ENCODE measurements around the gene CCL22.
"Not testable (repeated sequence)": the region's sequence is repeated elsewhere in the genome, so short reads cannot be mapped to it uniquely, and the experiment has no call there.

The CCL22 gene

DNA sequence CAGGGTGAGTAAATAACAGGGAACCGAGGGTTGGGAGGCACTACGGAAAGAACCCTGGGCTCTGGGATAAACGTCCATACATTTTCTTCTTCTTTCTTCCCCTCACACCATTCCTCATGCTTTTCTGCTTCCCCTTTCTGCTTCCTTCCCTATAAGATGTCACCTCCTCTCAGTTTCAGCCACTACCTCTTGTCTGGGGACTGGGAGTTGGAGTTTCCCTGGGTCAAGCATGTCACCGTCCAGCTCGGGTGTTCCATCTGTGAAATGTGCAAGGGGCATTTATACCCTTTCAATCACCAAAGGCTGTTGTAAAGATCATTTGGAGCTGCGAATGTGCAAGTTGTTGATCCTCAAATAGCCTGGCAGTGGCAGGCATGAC, 17.5 kb upstream of the CCL22 start:
- ATAC-seq (replicated peaks) (peak; percentile 41 to 44), DNase-seq (peak; percentile 68)
- no peaks in the 10 kb centered on the region for H3K27me3 Mint-ChIP-seq
- H3K4me3 Mint-ChIP-seq, result peak overlapping the region; percentile 52 to 68
- peaks cover 38 to 70% of the 10 kb centered on the region in 2 donors for H3K4me1 Mint-ChIP-seq
- peak overlapping the region; percentile 87 for H3K27ac Mint-ChIP-seq
- H3K9me3 Mint-ChIP-seq, result no peaks in the 10 kb centered on the region
- peaks cover 1 to 12% of the 10 kb centered on the region in 2 donors for H3K36me3 Mint-ChIP-seq

DNA sequence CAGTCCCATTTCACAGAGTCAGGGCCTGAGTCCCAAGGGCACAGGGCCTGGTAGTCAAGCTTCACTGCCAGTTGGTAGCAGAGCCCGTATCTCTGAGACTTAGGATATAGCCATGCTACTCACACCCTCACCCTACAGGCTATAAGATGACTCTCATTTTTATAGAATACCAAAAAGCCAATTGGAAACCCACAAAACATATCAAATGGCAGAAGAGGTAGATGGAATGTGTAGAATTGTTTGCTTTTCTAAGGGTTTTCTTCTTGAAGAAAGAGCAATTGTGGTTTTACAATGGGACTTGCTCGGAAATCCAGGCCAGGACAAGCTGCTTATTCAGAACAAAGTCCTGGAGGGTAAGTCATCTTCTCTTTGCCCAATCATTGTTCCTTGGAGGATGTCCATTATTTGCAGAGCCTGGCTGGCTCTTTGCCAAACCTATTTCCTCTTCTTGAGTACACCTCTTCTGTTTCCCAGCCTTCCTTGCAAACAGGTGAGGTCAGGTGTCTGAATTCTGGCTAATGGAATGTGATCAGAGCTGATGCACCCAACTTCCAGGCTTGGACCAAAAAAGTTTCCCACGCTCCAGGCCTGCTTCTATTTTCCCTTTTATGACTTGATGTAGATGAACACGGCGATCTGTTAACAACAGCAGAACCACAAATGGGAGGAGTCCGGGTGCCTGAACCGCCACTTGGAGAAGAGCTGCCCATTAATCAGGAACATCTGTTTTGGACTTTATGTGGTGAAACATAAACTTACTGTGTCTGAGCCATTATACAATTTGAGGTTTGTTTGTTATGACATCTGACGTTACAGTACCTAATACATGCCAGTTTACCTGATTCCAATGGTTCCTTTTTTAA, 16.9 kb upstream of the CCL22 start:
- peak overlapping the region; percentile 52 to 68 for H3K4me3 Mint-ChIP-seq
- H3K36me3 Mint-ChIP-seq, result peaks cover 1 to 12% of the 10 kb centered on the region in 2 donors
- no peaks in the 10 kb centered on the region for H3K27me3 Mint-ChIP-seq
- DNase-seq, result no peak
- ATAC-seq (replicated peaks), result peak; percentile 17 to 26
- H3K9me3 Mint-ChIP-seq, result no peaks in the 10 kb centered on the region
- peak overlapping the region; percentile 87 for H3K27ac Mint-ChIP-seq
- peaks cover 38 to 70% of the 10 kb centered on the region in 2 donors for H3K4me1 Mint-ChIP-seq

DNA sequence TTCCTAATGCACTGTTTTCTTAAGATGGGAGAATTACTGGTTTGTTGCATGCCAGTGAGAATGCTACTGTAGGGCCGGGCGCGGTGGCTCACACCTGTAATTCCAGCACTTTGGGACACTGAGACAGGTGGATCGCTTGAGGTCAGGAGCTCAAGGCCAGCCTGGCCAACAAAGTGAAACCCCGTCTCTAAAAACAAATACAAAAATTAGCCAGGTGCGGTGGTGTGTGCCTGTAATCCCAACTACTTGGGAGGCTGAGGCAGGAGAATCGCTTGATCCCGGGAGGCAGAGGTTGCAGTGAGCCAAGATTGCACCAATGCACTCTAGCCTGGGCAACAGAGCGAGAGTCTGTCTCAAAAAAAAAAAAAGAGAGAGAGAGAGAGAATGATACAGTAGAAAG, 16.0 kb upstream of the CCL22 start:
- Mint-ChIP-seq H3K4me1 (peaks cover 44 to 79% of the 10 kb centered on the region in 2 donors), H3K27ac (peak overlapping the region; percentile 92)

DNA sequence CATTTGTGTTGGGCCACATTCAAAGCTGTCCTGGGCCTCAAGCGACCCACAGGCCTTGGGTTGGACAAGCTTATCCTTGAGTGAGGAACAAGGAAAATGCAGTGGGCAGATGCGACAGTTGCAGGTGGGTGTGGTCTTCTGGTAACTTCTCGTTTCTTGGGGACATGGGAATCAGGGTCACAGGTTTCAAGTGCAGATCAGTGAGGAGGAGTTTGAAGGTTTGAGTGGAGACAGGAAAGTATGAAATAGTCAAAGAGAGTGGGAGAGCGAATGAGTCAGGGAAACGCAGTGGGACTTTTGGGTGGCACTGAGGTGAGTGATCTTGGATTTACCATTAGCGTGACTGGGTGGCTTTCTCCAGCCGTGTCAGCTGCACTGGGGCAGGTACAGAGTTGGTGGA, 15.4 kb upstream of the CCL22 start:
- no peaks in the 10 kb centered on the region for H3K9me3 Mint-ChIP-seq
- DNase-seq, result no peak
- H3K27ac Mint-ChIP-seq, result peak overlapping the region; percentile 92
- peak overlapping the region; percentile 72 to 76 for H3K4me3 Mint-ChIP-seq
- peaks cover 46 to 83% of the 10 kb centered on the region in 2 donors for H3K4me1 Mint-ChIP-seq
- peak in 1 of 2 donors; percentile 6 for ATAC-seq (replicated peaks)
- H3K27me3 Mint-ChIP-seq, result no peaks in the 10 kb centered on the region
- H3K36me3 Mint-ChIP-seq, result peaks cover 6 to 18% of the 10 kb centered on the region in 2 donors

More for the DNA sequence above, 16.0 kb upstream of the CCL22 start:
- not testable (repeated sequence) for DNase-seq; H3K9me3 Mint-ChIP-seq; ATAC-seq (replicated peaks); H3K27me3 Mint-ChIP-seq
- Mint-ChIP-seq H3K36me3 (peaks cover 6 to 18% of the 10 kb centered on the region in 2 donors), H3K4me3 (peak overlapping the region in 1 of 2 donors; percentile 21)

DNA sequence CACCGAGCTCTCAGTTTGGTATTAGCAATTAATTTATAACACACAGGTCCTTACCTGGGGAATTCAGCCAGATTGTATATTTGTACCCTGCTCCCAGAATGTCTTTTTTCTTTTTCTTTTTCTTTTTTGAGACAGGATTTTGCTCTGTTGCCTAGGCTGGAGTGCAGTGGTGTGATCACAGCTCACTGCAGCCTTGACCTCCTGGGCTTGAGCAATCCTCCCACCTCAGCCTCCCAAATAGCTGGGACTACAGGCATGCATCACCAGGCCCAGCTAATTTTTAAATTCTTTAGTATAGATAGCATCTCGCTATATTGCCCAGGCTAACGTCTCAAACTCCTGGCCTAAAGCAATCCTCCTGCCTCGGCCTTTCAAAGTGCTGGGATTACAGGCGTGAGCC, 14.5 kb upstream of the CCL22 start:
- H3K9me3 Mint-ChIP-seq; DNase-seq; ATAC-seq (replicated peaks); H3K4me3 Mint-ChIP-seq; H3K27me3 Mint-ChIP-seq: not testable (repeated sequence)
- H3K4me1 Mint-ChIP-seq, result peaks cover 47 to 83% of the 10 kb centered on the region in 2 donors
- H3K36me3 Mint-ChIP-seq, result peaks cover 6 to 14% of the 10 kb centered on the region in 2 donors
- peak overlapping the region; percentile 39 for H3K27ac Mint-ChIP-seq

DNA sequence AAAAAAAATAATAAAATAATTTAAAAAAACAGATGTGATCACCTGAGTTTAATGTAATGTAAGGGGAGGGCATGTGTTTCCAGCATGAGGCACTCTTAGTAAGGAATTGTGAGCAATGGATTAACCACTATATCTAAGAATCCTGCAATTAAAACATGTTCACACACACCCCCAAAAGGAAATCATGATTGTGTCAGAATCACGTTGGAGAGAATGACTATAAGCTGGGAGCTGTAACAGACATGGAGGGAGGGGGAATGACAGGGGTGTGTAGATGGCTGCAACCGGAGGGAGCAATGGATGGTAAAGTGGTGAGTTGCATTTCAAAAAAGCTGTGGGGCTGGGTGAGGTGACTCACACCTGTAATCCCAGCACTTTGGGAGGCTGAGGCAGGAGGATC, 13.6 kb upstream of the CCL22 start:
- Mint-ChIP-seq H3K4me1 (peaks cover 51 to 83% of the 10 kb centered on the region in 2 donors), H3K9me3 (no peaks in the 10 kb centered on the region), H3K27ac (no peak overlapping the region), H3K27me3 (no peaks in the 10 kb centered on the region), H3K4me3 (no peak overlapping the region), H3K36me3 (peaks cover 6 to 14% of the 10 kb centered on the region in 2 donors)
- no peak for DNase-seq
- ATAC-seq (replicated peaks), result no peak

DNA sequence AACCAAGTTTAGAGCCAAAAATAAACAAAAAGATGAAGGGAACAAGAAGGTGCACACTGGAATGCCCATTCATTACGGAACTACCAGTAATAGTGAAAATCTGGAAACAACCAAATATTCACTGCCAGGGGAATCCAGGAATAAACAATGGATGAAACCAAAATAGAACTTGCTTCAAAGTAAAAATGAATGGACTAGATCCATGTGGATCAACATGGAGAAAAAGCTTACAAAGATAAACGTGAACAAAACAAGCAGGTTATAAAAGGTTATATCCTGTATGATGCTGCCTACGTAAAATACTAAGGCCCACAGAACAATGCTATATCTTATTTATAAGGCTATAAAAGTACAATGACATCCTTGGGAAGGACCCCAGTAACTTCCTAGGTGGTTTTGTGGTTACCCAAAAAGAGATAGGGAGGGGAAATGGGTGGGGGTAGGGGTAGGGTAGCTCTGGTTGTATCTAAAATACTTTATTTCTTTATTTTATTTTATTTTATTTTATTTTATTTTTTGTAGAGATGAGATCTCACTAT, 12.8 kb upstream of the CCL22 start:
- Mint-ChIP-seq H3K4me3 (no peak overlapping the region), H3K27me3 (no peaks in the 10 kb centered on the region), H3K9me3 (no peaks in the 10 kb centered on the region), H3K27ac (no peak overlapping the region), H3K36me3 (peaks cover 6 to 14% of the 10 kb centered on the region in 2 donors), H3K4me1 (peaks cover 52 to 82% of the 10 kb centered on the region in 2 donors)
- no peak for DNase-seq
- ATAC-seq (replicated peaks), result no peak

DNA sequence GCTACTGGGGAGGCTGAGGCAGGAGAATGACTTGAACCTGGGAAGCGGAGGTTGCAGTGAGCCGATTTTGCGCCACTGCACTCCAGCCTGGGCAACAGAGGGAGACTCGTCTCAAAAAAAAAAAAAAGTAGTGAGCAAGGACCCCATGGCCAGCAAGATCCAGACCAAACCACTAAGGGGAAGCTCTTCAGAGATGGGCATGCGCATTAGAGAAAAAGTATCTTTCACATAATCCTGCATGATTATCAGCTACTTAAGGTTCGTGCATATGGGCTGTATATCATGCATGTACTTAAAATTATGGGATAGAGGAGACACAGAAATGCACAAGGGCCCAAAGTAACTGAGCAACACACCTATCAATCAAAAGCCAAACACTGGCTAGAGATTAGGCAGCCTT, 10.7 kb upstream of the CCL22 start:
- Mint-ChIP-seq H3K27me3 (no peaks in the 10 kb centered on the region), H3K36me3 (peaks cover 8 to 21% of the 10 kb centered on the region in 2 donors), H3K4me1 (peaks cover 47 to 74% of the 10 kb centered on the region in 2 donors), H3K4me3 (peak overlapping the region in 1 of 2 donors; percentile 12), H3K27ac (peak overlapping the region; percentile 6), H3K9me3 (no peaks in the 10 kb centered on the region)
- no peak for DNase-seq
- ATAC-seq (replicated peaks), result no peak

DNA sequence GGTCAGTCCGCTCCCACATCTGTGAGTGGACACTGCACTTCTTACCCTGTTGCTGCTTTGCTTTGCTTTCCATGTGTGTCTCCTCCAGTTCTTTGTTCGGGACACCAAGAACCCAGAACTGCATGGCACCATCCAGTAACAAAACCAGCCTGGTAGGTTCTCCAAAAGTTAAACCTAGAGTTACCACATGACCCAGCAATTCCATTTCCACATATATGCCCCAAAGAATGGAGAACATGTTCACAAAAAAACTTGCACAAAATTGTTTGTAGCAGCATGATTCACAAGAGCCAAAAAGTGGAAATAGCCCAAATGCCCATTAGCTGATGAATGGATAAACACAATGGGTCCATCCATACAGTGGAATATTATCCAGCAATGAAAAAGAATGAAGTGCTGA, 10.3 kb upstream of the CCL22 start:
- Mint-ChIP-seq H3K4me3 (peak overlapping the region; percentile 74 to 82), H3K27me3 (no peaks in the 10 kb centered on the region), H3K9me3 (no peaks in the 10 kb centered on the region), H3K36me3 (peaks cover 8 to 18% of the 10 kb centered on the region in 2 donors), H3K27ac (no peak overlapping the region), H3K4me1 (peaks cover 47 to 73% of the 10 kb centered on the region in 2 donors)
- DNase-seq (no peak), ATAC-seq (replicated peaks) (no peak)

DNA sequence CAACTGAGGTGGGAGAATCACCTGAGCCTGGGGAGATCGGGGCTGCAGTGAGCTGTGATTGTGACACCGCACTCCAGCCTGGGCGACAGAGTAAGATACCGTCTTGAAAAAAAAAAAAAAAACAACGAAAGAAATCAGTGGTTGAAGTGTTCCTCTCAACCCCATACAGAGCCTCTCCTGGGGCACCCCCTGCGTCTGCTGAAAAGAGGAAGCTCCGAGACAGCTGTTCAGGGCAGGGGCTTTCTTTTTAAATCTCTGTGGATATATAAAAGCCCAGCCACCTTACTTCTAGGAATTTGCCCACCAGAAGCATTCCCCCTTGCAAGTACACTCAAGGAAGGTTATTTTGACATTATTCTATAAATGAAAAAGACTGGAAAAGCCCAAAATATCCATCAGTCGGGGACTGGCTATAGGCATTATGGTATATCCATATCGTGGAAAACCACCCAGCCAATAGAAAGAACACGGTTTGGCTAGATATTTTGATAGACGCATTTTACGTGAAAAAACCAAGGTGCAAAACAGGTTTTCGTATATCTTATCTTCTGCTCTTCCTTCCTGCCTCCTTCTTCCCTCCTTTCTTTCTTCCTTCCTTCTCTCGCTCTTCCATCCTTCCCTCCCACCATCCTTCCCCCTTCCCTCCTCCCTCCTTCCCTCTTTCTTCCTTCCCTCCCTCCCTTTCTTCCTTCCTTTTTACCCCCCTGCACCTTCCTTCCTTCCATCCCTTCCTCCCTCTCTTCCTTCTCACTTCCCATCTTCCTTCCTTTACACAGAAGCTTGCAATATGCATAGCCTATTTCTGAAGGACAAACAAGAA, 9.2 kb upstream of the CCL22 start:
- Mint-ChIP-seq H3K4me1 (peaks cover 44 to 71% of the 10 kb centered on the region in 2 donors), H3K36me3 (peaks cover 6 to 13% of the 10 kb centered on the region in 2 donors), H3K27me3 (no peaks in the 10 kb centered on the region), H3K9me3 (no peaks in the 10 kb centered on the region), H3K27ac (peak overlapping the region; percentile 92), H3K4me3 (peak overlapping the region; percentile 74 to 82)
- ATAC-seq (replicated peaks) (peak; percentile 96 to 97), DNase-seq (peak; percentile 83)

DNA sequence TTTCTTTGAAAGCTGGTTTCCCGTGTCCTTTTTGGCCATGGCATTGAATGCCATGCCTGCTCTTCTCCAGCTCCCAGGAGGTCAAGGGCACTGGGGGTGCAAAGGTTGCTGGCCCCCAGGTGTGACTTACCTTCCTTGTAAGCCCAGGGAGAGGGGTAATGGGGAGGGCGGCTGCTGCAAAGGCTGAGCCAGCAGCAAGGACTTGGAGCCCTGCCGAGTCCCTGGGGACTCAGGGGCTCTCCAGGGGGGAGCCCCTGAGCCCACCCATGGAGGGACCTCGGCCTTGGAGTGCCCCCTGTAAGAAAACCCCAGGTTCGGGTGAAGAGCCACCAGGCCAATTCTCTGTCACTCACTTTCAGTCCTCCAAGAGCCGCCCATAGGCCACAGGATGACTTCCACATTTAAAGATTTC, 5.9 kb upstream of the CCL22 start:
- Mint-ChIP-seq H3K27me3 (no peaks in the 10 kb centered on the region), H3K36me3 (peaks cover 2 to 7% of the 10 kb centered on the region in 2 donors), H3K4me1 (peaks cover 55 to 79% of the 10 kb centered on the region in 2 donors), H3K4me3 (peak overlapping the region; percentile 27 to 76), H3K27ac (peak overlapping the region; percentile 57), H3K9me3 (no peaks in the 10 kb centered on the region)
- ATAC-seq (replicated peaks) (peak; percentile 4 to 17), DNase-seq (no peak)

DNA sequence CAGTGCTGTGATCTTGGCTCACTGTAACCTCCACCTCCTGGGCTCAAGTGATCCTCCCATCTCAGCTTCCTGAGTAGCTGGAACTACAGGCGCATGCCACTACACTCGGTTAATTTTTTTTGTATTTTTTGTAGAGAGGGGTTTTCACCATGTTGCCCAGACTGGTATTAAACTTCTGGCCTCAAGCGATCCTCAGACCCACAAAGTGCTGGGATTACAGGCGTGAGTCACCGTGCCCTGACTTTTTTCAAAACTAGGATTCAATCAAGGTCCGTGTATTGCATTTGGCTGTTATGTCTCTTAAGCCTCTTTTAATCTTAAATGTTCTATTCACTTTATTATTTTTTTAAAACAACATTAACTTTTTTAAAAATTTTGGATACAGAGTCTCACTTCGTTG, 4.3 kb upstream of the CCL22 start:
- Mint-ChIP-seq H3K27ac (no peak overlapping the region), H3K4me1 (peaks cover 54 to 75% of the 10 kb centered on the region in 2 donors), H3K27me3 (no peaks in the 10 kb centered on the region), H3K4me3 (no peak overlapping the region), H3K36me3 (peaks cover 9 to 16% of the 10 kb centered on the region in 2 donors), H3K9me3 (no peaks in the 10 kb centered on the region)
- DNase-seq (no peak), ATAC-seq (replicated peaks) (no peak)

DNA sequence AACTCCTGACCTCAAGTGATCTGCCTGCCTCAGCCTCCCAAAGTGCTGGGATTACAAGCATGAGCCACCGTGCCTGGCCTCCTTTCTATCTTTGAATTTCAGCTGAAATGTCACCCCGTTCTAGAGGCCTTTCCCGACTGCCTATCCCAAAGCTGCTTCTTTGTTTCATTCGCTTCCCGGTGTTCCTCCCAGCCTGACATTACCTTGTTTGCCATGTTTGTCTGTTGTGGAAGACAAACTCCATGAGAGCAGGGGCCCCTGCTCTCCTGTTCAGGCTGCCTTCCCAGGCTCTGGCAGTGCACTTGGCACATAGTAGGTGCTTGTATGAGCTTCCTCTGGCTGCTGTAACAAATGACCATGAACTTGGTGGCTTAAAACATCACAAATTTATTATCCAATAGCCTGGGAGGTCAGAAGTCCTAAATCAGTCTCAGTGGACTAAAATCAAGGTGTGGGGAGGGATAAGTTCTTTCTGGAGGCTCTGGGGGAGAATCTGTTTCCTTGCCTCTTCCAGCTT, 2.6 kb upstream of the CCL22 start:
- H3K27ac Mint-ChIP-seq, result peak overlapping the region; percentile 81

DNA sequence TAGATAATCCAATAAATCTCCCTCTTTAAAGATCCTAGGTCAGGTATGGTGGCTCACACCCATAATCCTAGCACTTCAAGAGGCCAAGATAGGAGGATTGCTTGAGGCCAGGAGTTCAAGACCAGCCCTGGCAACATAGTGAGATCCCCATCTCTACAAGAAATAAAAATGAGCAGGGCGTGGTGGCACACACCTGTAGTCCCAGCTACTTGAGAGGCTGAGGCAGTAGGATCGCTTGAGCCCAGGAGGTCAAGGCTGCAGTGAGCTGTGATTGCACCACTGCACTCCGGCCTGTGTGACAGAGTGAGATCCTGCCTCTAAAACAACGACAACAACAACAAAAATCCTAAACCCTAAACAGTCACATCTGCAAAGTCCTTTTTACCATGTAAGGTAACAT, 2.0 kb upstream of the CCL22 start:
- ATAC-seq (replicated peaks), result no peak
- H3K36me3 Mint-ChIP-seq, result peaks cover 29 to 36% of the 10 kb centered on the region in 2 donors
- peaks cover 53 to 76% of the 10 kb centered on the region in 2 donors for H3K4me1 Mint-ChIP-seq
- no peak overlapping the region for H3K4me3 Mint-ChIP-seq
- no peaks in the 10 kb centered on the region for H3K9me3 Mint-ChIP-seq
- no peaks in the 10 kb centered on the region for H3K27me3 Mint-ChIP-seq
- H3K27ac Mint-ChIP-seq, result peak overlapping the region; percentile 81
- no peak for DNase-seq

More for the DNA sequence above, 2.6 kb upstream of the CCL22 start:
- no peaks in the 10 kb centered on the region for H3K9me3 Mint-ChIP-seq
- H3K27me3 Mint-ChIP-seq, result no peaks in the 10 kb centered on the region
- H3K4me1 Mint-ChIP-seq, result peaks cover 51 to 73% of the 10 kb centered on the region in 2 donors
- ATAC-seq (replicated peaks) (no peak), DNase-seq (no peak)
- H3K36me3 Mint-ChIP-seq, result peaks cover 24 to 30% of the 10 kb centered on the region in 2 donors
- no peak overlapping the region for H3K4me3 Mint-ChIP-seq

Measured in stimulated activated naive B cell treated with anti-CD40 and anti-IgM and Interleukin-4, amounts not matched to agents 10 μg/mL and 1 μg/mL and 100 μg/mL, for 72 hours (primary cell).